ENCODE data around the gene ARFGAP2.

DNA sequence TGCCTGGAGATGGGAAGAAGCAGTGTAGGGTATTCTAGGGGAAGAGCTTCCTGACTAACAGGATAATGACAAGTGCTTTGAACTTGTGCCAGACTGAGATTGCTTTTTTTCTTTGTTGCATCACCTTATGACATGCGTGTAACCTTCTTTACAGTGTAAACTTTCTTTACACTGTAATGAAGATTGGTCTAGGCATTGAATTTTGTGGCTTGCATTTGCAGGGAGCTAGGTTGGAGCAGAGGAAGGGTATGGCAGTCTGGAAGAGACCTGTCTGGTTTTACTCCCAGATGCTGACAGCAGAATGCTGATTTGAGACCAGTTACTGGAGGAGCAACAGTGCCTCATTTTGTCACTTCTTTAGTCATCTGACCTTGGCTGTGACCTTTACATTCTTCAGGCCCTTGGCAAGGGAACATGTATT, 43.7 kb upstream of the ARFGAP2 start:
- no peak for TF ChIP-seq EP300 (IDR thresholded peaks at IDR 0.05; ENCODE audit: borderline replicate concordance in 1 of 2, low read depth in 1 of 2, low read length in 1 of 2)
- TF ChIP-seq JUND (IDR thresholded peaks at IDR 0.05): no peak

Measured in SK-N-SH (cell line).